Neutrophil (primary cell): ENCODE data around the gene GRIK4.

Experiments used
- H3K27ac ChIP-seq: fragments of 200-600 bp; sonication (generic); 2 replicates; pipeline ENCODE4 v1.5.1; 2016; ENCODE audit warnings: mild to moderate bottlenecking, moderate library complexity
- H3K27me3 ChIP-seq: fragments of 200-600 bp; sonication (generic); 2 replicates; pipeline ENCODE4 v1.6.0; 2016; ENCODE audit warnings: mild to moderate bottlenecking
- H3K36me3 ChIP-seq: fragments of 200-600 bp; sonication (generic); 2 replicates; pipeline ENCODE4 v1.5.1; 2017
- H3K4me1 ChIP-seq, 2 experiments: fragments of 200-600 bp in 1 of 2; sonication (generic) in 1 of 2; 1 replicate in 1 of 2; 2 replicates in 1 of 2; pipeline versions ENCODE4 v1.5.1 to v1.6.1; 2013 to 2016; ENCODE audit warnings: low read depth in 1 of 2, low read length in 1 of 2, mild to moderate bottlenecking in 1 of 2, moderate library complexity in 1 of 2; ENCODE audit not compliant: control insufficient read depth in 1 of 2, insufficient read depth in 1 of 2
- H3K4me3 ChIP-seq, 2 experiments: fragments of 200-600 bp in 1 of 2; sonication (generic) in 1 of 2; 1 replicate in 1 of 2; 2 replicates in 1 of 2; pipeline ENCODE4 v1.5.1; 2013 to 2016; ENCODE audit warnings: low read depth in 1 of 2, low read length in 1 of 2, mild to moderate bottlenecking in 1 of 2, moderate library complexity in 1 of 2
- H3K9me3 ChIP-seq: fragments of 200-600 bp; sonication (generic); 2 replicates; pipeline ENCODE4 v1.5.1; 2016
- CTCF ChIP-seq: fragments of 200-600 bp; sonication (generic); IDR thresholded peaks from 2 replicates; pipeline ENCODE4 v1.5.1; 2016; ENCODE audit warnings: antibody characterized with exemption

GRIK4 gene

GRCh38 chr11:120893440-120894201 is 382.1 kb downstream of the GRIK4 start:
- no peaks in the 10 kb centered on the region for H3K36me3 ChIP-seq
- TF ChIP-seq CTCF, result no peak
- peaks cover 20% of the 10 kb centered on the region for H3K27me3 ChIP-seq
- H3K4me1 ChIP-seq, result no peaks in the 10 kb centered on the region
- H3K9me3 ChIP-seq, result no peaks in the 10 kb centered on the region
- no peak overlapping the region for H3K4me3 ChIP-seq
- H3K27ac ChIP-seq, result no peak overlapping the region

GRCh38 chr11:120894202-120894985 is 382.8 kb downstream of the GRIK4 start:
- H3K27me3 ChIP-seq, result peaks cover 23% of the 10 kb centered on the region
- H3K27ac ChIP-seq, result no peak overlapping the region
- no peaks in the 10 kb centered on the region for H3K4me1 ChIP-seq
- TF ChIP-seq CTCF, result no peak
- H3K9me3 ChIP-seq, result no peaks in the 10 kb centered on the region
- H3K4me3 ChIP-seq, result no peak overlapping the region
- no peaks in the 10 kb centered on the region for H3K36me3 ChIP-seq

- no peak for TF ChIP-seq CTCF
- Histone ChIP-seq H3K4me3 (no peak overlapping the region), H3K27ac (no peak overlapping the region), H3K9me3 (no peaks in the 10 kb centered on the region), H3K36me3 (no peaks in the 10 kb centered on the region), H3K27me3 (peaks cover 40% of the 10 kb centered on the region), H3K4me1 (no peaks in the 10 kb centered on the region)
These were observed 385.1 kb downstream of the GRIK4 start for GRCh38 chr11:120896687-120897086.

- no peak overlapping the region for H3K27ac ChIP-seq
- no peak overlapping the region for H3K4me3 ChIP-seq
- H3K27me3 ChIP-seq, result peaks cover 40% of the 10 kb centered on the region
- no peaks in the 10 kb centered on the region for H3K36me3 ChIP-seq
- no peak for TF ChIP-seq CTCF
- H3K9me3 ChIP-seq, result no peaks in the 10 kb centered on the region
- H3K4me1 ChIP-seq, result no peaks in the 10 kb centered on the region
These were observed 387.0 kb downstream of the GRIK4 start for GRCh38 chr11:120898568-120898967.

GRCh38 chr11:120899720-120900119 is 388.2 kb downstream of the GRIK4 start:
- Histone ChIP-seq H3K4me1 (no peaks in the 10 kb centered on the region), H3K27ac (no peak overlapping the region), H3K9me3 (no peaks in the 10 kb centered on the region), H3K4me3 (no peak overlapping the region), H3K27me3 (peaks cover 33% of the 10 kb centered on the region), H3K36me3 (no peaks in the 10 kb centered on the region)
- no peak for TF ChIP-seq CTCF
